ENCODE results near the gene IFNL3. TPM values are rescaled to one million over a fixed set of nuclear protein-coding genes. Genes with fewer than 3 reads are reported as not detected.

Gene IFNL3
- total RNA-seq, 1 donor from 2014 or later = not detected

GRCh38 chr19:39253374-39254149 is 8.8 kb upstream of the IFNL3 start:
- H3K4me3 Mint-ChIP-seq (ENCODE audit: unreplicated experiment) = no peak overlapping the region
- H3K27me3 Mint-ChIP-seq (ENCODE audit: low read depth, unreplicated experiment) = peaks cover 68% of the 10 kb centered on the region
- FAIRE-seq (no peak), DNase-seq (ENCODE audit: low read depth) (no peak)
- Histone ChIP-seq H3K4me2 (ENCODE audit: low read length) (no peak overlapping the region), H4K20me1 (ENCODE audit: insufficient read depth, low read length) (no peaks in the 10 kb centered on the region), H2AFZ (ENCODE audit: low read depth, low read length) (no peak overlapping the region), H3K9ac (ENCODE audit: low read length) (no peak overlapping the region), H3K27me3 (ENCODE audit: insufficient read depth, low read length) (peaks cover 30% of the 10 kb centered on the region), H3K36me3 (ENCODE audit: insufficient read depth, low read length) (no peaks in the 10 kb centered on the region), H3K4me1 (ENCODE audit: insufficient read depth, low read length) (no peaks in the 10 kb centered on the region), H3K27ac (ENCODE audit: low read depth, low read length) (no peak overlapping the region), H3K4me3 (ENCODE audit: insufficient read depth, low read depth, low read length) (no peak overlapping the region), H3K79me2 (ENCODE audit: insufficient read depth, low read length) (no peaks in the 10 kb centered on the region), H3K9me3 (ENCODE audit: insufficient read depth, low read depth, low read length) (no peaks in the 10 kb centered on the region)
- no peaks in the 10 kb centered on the region for H3K36me3 Mint-ChIP-seq (ENCODE audit: low read depth, unreplicated experiment)
- peaks cover 3% of the 10 kb centered on the region for H3K9me3 Mint-ChIP-seq (ENCODE audit: unreplicated experiment)
- no peak for TF ChIP-seq CTCF (IDR thresholded peaks at IDR 0.05; ENCODE audit: insufficient read depth, low read depth, low read length)
- no peak for TF ChIP-seq EZH2 (IDR thresholded peaks at IDR 0.05; ENCODE audit: insufficient read depth, low read length)
- H3K4me1 Mint-ChIP-seq (ENCODE audit: low read depth, unreplicated experiment) = peaks cover 4% of the 10 kb centered on the region
- H3K27ac Mint-ChIP-seq (ENCODE audit: unreplicated experiment) = no peak overlapping the region

- Histone ChIP-seq H3K4me3 (ENCODE audit: insufficient read depth, low read depth, low read length) (no peak overlapping the region), H3K4me1 (ENCODE audit: insufficient read depth, low read length) (no peaks in the 10 kb centered on the region), H3K9ac (ENCODE audit: low read length) (no peak overlapping the region), H3K27me3 (ENCODE audit: insufficient read depth, low read length) (peaks cover 39% of the 10 kb centered on the region), H3K27ac (ENCODE audit: low read depth, low read length) (no peak overlapping the region), H4K20me1 (ENCODE audit: insufficient read depth, low read length) (no peaks in the 10 kb centered on the region), H3K79me2 (ENCODE audit: insufficient read depth, low read length) (no peaks in the 10 kb centered on the region), H2AFZ (ENCODE audit: low read depth, low read length) (no peak overlapping the region), H3K9me3 (ENCODE audit: insufficient read depth, low read depth, low read length) (no peaks in the 10 kb centered on the region), H3K36me3 (ENCODE audit: insufficient read depth, low read length) (no peaks in the 10 kb centered on the region), H3K4me2 (ENCODE audit: low read length) (no peak overlapping the region)
- no peak for FAIRE-seq
- no peak for TF ChIP-seq CTCF (IDR thresholded peaks at IDR 0.05; ENCODE audit: insufficient read depth, low read depth, low read length)
- no peak overlapping the region for H3K27ac Mint-ChIP-seq (ENCODE audit: unreplicated experiment)
- no peaks in the 10 kb centered on the region for H3K4me1 Mint-ChIP-seq (ENCODE audit: low read depth, unreplicated experiment)
- DNase-seq (ENCODE audit: low read depth) = no peak
- peaks cover 3% of the 10 kb centered on the region for H3K9me3 Mint-ChIP-seq (ENCODE audit: unreplicated experiment)
- no peaks in the 10 kb centered on the region for H3K36me3 Mint-ChIP-seq (ENCODE audit: low read depth, unreplicated experiment)
- H3K4me3 Mint-ChIP-seq (ENCODE audit: unreplicated experiment) = no peak overlapping the region
- peaks cover 68% of the 10 kb centered on the region for H3K27me3 Mint-ChIP-seq (ENCODE audit: low read depth, unreplicated experiment)
These were observed 7.7 kb upstream of the IFNL3 start for GRCh38 chr19:39252458-39252857.

- peaks cover 43% of the 10 kb centered on the region for H3K27me3 ChIP-seq (ENCODE audit: insufficient read depth, low read length)
- no peaks in the 10 kb centered on the region for H3K4me1 ChIP-seq (ENCODE audit: insufficient read depth, low read length)
- no peak overlapping the region for H3K4me2 ChIP-seq (ENCODE audit: low read length)
- H3K79me2 ChIP-seq (ENCODE audit: insufficient read depth, low read length) = no peaks in the 10 kb centered on the region
- H3K9me3 ChIP-seq (ENCODE audit: insufficient read depth, low read depth, low read length) = no peaks in the 10 kb centered on the region
- FAIRE-seq (no peak), DNase-seq (ENCODE audit: low read depth) (no peak)
- Mint-ChIP-seq H3K27ac (ENCODE audit: unreplicated experiment) (no peak overlapping the region), H3K4me3 (ENCODE audit: unreplicated experiment) (no peak overlapping the region), H3K27me3 (ENCODE audit: low read depth, unreplicated experiment) (peaks cover 71% of the 10 kb centered on the region), H3K36me3 (ENCODE audit: low read depth, unreplicated experiment) (no peaks in the 10 kb centered on the region), H3K4me1 (ENCODE audit: low read depth, unreplicated experiment) (no peaks in the 10 kb centered on the region), H3K9me3 (ENCODE audit: unreplicated experiment) (peaks cover 3% of the 10 kb centered on the region)
- H4K20me1 ChIP-seq (ENCODE audit: insufficient read depth, low read length) = no peaks in the 10 kb centered on the region
- no peak overlapping the region for H2AFZ ChIP-seq (ENCODE audit: low read depth, low read length)
- no peak overlapping the region for H3K4me3 ChIP-seq (ENCODE audit: insufficient read depth, low read depth, low read length)
- no peak overlapping the region for H3K27ac ChIP-seq (ENCODE audit: low read depth, low read length)
- no peak overlapping the region for H3K9ac ChIP-seq (ENCODE audit: low read length)
- TF ChIP-seq EZH2 (IDR thresholded peaks at IDR 0.05; ENCODE audit: insufficient read depth, low read length) = no peak
- no peak for TF ChIP-seq CTCF (IDR thresholded peaks at IDR 0.05; ENCODE audit: insufficient read depth, low read depth, low read length)
- no peaks in the 10 kb centered on the region for H3K36me3 ChIP-seq (ENCODE audit: insufficient read depth, low read length)
These were observed 7.0 kb upstream of the IFNL3 start for GRCh38 chr19:39251846-39252245.

All from astrocyte (in vitro differentiated cells and primary cell).